Measurements from ENCODE around the gene PROSER2.

The PROSER2 gene

DNA sequence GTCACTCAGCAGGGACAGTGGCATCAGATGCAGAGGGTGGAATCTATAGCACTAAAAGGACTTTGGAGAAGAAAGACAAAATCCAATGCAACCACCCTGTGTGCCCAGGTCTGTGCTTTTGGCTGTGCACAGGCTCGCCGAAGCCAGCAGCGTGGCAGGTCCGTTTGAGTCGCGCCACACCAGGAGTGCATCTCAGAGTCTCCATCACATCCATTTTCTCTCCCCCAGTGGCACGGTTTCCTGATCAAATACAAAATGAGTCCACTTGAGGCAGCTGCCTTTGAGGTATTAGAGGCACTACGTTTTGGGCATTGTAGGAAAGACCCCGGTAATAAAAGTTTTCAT lies 23.4 kb upstream of the PROSER2 start:
- no peak for DNase-seq (ENCODE audit: low read depth in 1 of 2, low spot score in 1 of 2)

DNA sequence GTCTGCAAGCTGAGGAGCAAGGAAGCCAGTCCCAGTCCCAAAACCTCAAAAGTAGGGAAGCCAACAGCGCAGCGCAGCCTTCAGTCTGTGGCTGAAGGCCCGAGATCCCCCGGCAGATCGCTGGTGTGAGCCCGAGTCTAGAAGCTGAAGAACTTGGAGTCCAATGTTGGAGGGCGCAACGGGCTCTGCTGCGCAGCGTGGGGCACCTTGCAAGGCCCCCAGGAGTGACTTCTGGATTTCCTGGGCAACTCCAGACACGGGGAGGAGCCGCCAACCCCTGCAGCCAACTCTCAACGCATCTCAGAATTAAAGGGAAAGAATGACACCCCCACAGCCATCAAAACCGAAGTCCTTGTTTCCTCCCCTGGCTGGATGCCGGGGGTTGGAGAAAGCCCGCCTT lies 18.8 kb upstream of the PROSER2 start:
- no peak for DNase-seq (ENCODE audit: low read depth in 1 of 2, low spot score in 1 of 2)

DNA sequence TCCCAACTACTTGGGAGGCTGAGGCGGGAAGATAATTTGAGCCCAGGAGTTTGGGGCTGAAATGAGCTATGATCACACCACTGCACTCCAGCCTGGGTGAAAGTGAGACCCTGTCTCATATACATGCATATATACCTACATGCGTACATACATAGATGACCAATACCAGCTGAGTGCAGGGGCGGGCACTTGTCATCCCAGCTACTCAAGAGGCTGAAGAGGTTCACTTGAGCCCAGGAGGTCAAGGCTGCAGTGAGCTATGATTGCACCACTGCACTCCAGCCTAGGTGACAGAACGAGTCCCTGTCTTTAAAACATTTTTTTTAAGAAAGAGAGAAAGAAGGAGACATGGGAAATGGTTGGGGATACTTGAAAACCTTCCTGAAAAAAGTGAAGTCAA lies 17.4 kb upstream of the PROSER2 start:
- DNase-seq (ENCODE audit: low read depth in 1 of 2, low spot score in 1 of 2) = no peak

DNA sequence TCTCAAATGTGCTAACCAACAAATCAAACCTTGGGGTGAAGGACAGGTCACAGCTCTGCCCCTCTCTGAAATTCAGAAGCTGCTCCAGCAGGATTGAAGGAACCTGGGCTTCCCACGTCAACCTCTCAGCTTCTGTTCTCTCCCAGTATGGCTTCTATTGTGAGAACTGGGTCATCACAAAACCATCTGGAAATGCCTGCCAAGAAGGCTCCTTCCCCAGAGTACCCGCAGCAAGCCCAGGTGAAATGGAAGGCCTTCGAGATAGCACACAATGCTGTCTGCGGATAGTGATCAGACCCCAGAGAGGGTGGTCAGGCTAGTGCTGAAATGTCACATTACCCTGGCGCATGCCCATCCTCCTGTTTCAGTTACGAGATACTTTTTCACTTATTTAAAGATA lies 16.4 kb upstream of the PROSER2 start:
- DNase-seq (ENCODE audit: low read depth in 1 of 2, low spot score in 1 of 2) = no peak

DNA sequence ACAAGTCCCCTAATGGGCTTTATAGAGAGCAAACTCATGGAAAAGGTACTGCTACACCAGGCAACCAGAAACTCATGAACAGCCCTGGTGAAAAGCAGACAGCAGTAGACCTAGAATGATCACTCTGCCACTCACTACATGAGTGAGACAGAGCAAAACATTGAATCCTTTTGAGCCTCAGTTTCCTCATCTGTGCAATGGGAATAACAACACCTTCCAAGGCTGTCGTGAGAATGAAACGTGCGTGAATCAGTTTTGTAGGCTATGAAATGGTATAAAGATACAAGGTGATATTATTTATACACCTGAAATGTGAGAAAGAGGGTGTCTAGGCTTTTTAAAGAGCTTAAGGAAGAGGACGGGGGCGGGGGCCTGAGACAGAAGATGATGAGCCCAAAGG lies 14.3 kb upstream of the PROSER2 start:
- DNase-seq (ENCODE audit: low read depth in 1 of 2, low spot score in 1 of 2) = no peak

DNA sequence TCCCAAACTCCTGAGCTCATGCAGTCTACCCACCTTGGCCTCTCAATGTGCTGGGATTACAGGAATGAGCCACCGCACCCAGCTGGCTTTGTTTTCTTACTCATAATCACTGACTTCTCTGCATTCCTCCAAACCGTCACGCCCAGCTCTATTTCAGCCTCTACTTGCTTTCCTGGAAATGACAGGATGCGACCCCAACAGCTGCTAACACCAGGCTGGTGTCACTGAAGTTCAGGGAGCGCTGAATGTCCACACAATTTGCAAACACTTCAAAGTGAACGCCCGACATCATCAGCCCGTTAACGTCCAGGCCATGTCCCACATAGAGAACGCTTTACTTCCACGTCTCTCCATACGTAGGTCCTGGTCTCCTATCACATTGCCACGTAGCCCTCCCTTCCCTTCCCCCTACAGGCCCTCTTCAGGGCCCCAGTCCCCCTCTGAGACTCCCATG lies 12.8 kb upstream of the PROSER2 start:
- DNase-seq (ENCODE audit: low read depth in 1 of 2, low spot score in 1 of 2) = no peak

DNA sequence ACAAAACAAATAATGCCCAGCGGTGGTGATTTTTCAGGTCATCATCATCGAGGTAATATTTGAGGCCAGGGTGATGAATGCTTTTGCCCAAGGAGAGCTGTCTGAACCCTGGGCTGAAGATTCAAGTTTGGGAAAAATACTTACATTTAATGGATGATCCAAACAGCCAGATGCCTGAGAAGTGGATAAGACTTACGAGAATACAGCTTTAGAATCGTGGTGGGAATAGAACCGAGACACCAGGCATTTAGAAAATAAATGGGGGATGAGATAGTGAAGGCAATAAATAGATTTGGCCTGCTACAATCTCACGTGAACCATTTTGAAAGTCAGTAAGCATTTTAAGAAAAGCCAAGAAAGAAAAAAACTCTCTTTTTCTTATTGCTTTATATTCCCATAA lies 12.2 kb upstream of the PROSER2 start:
- no peak for DNase-seq (ENCODE audit: low read depth in 1 of 2, low spot score in 1 of 2)

DNA sequence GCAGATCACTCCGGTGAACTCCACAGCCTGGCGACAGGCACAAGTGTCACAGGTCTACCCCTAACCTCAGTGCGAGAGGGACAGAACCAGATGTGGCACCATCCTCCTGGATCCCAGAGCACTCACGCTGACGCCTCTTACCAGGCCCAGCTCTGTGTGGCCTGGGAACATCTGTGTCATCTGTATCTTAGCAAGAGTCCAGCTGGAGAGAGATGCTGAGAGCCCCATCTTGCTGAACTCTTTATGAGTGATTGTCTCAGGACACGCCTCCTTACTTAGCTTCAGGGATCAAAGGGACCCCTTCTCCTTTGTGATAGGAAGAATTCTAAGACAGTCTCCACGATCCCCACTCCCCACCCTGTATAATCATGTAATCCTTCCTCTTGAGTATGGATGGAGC lies 10.0 kb upstream of the PROSER2 start:
- no peak for DNase-seq (ENCODE audit: low read depth in 1 of 2, low spot score in 1 of 2)

DNA sequence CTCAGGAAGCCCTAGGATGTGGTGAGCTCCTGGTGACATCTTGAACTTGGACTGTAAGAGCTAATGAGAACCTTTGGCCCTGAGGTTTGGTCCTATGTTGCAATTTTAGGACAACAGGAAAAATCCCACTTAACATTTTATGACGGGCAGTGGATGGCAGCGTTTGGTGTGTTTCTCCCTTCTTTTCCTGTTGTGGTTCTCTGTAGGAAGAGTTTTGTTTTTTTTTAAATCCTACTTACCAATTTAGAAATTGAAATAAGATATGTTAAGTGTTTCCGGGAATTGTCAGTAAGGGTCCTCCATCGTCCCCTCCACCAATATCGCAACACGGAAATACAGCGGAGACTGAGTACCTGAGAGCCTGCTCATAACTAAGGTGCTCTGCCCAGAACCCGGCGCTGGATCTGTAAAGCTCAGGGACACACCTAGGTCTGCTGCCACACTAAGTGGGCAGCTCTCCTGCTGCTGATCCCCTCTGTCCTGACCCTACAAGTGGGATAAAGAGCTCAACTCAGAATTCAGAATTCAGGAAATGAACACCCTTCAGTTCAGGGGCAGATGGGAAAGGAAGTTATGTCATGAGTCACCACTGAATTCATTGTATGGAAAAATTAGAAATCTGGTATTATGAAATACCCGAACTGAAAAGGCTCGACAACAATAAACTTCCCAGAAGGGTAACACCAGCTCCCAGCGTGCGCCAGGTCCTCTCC lies 9.1 kb upstream of the PROSER2 start:
- no peak for DNase-seq (ENCODE audit: low read depth in 1 of 2, low spot score in 1 of 2)

DNA sequence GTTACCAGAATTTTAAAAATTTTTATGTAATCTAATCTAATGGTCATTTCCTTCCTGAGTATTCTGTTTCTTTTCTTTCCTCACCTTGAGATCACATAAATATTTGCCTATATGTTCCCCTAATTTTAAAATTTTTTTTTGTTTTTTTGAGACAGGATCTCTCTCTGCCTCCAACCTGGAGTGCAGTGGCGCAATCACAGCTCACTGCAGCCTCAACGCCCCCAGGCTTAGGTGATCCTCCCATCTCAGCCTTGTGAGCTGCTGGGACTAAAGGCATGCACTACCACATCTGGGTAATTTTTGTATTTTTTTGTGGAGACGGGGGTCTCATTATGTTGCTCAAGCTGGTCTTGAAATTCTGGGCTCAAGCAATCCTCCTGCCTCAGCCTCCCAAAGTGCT lies 4.1 kb upstream of the PROSER2 start:
- no peak for DNase-seq (ENCODE audit: low read depth in 1 of 2, low spot score in 1 of 2)

DNA sequence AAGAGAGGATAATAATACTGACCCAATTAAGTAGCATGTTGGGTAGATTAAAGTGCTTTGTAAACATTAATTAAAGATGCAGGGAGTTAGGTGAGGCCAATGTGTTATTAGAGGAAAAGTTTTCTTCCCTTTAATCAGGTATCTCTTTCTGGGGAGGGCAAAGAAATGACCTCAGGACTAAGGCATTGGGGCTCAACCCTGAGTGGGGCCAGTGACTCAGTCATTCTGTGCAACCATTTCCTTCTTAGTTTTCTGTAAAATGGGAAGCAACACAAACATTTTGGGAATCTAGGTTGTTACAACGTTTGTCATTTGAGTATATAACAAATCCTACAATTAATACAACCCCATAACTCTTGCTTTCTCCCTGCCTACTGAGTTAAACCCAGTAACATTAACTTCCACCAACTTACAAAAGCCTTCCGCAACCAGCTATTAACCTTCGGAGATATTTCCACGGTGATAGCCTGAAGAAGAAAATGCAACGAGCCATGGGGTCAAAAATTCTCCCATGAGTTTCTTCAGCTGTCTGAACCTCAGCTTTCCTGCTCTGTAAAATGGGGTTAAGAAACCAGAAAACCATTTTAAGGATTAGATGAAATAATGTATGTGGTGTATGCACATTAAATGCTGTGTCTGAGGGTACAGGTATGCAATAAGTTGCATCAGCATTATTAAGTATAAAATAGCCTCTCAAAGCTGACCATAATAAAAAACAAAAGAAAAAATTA lies 965 bp upstream of the PROSER2 start:
- DNase-seq (ENCODE audit: low read depth in 1 of 2, low spot score in 1 of 2) = no peak

DNA sequence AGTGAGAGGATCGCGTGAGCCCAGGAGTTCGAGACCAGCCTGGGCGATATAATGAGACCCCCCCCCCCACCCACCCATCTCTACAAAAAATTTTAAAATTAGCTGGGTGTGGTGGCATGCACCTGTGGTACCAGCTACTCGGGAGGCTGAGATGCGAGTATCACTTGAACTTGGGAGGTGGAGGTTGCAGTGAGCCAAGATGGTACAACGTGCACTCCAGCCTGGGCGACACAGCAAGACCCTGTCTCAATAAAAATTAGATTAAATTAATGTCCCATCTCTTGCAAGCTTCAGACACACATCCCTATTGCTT lies 391 bp upstream of the PROSER2 start:
- DNase-seq (ENCODE audit: low read depth in 1 of 2, low spot score in 1 of 2) = no peak

DNA sequence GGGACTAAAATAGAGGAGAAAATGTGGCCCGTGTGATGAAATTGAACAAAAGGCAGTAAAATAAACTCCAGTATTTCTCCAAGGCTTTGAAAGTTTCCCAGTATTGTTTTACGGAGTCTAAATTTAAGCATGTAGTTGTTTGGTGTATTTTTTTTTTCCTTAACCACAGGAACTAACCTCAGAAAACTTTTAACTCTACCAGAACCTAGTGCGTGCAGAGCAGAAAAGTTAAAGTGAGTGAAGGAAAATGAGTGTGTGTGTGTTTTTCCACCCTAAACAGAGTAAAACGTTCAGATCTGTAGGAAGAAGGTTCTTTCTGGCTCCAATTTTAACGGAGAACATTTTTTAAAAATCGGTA lies 812 bp downstream of the PROSER2 start:
- no peak for DNase-seq (ENCODE audit: low read depth in 1 of 2, low spot score in 1 of 2)

DNA sequence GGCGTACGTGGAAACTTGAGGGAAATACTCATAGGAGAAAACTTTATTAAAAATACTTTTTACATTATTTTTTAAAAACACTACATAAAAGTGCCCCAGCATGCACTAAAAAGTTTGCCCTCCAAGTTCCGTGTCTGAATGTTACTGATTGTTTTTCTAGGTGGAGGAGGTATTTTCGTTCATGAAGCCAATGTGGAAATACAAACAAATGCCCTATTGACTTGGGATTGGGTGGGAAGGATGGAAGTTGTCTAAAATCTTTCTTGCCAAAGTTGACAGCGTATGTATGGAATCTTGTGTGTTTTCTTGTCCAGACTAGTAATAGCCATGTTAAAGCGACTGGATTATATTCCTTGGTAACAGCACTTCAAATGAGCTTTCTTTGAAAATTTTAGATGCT lies 1.2 kb downstream of the PROSER2 start:
- DNase-seq (ENCODE audit: low read depth in 1 of 2, low spot score in 1 of 2) = no peak

DNA sequence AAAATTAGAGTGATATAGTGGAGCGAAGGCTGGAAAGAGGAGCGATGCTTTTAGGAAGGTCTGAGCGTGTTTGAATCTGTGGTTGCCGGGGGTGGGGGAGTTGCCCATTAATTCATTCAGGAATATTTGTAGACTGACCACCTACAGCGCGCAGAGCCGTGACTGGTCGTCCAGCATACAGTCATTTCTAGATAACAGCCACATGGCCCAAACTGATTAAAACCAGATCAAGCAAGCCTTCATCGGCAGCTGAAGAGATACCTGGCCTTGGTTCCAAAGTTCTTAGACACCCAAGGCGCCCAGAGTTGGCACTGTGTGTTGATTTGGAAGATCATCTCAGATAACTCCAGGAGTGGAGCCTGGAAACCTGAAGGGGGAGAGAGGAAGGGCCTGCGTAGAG lies 1.7 kb downstream of the PROSER2 start:
- DNase-seq (ENCODE audit: low read depth in 1 of 2, low spot score in 1 of 2) = no peak

DNA sequence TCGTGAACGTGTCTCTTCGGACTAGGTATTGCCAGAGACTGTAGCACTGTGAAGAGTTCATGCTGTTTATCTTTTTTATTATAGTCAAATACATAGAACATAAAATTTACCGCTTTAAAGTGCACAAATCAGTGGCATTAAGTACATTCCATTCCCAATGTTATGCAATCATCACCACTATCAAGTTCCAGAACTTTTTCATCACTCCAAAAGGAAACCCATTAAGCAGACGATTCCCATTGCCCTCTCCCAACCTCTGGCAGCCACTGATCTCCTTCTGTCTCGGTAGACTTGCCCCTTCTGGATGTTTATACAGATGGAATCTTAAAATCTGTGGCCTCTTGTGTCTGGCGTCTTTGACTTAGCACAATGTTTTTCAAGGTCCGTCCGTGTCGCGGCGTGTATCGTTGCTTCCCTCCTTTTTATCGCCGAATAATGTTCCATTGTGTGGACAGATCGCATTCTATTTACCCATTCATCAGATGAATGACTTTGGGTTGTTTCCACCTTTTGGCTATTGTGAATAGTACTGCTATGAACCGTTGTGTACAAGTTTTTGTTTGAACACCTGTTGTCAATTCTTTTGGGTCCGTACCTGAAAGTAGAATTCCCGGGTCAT lies 2.7 kb downstream of the PROSER2 start:
- no peak for DNase-seq (ENCODE audit: low read depth in 1 of 2, low spot score in 1 of 2)

DNA sequence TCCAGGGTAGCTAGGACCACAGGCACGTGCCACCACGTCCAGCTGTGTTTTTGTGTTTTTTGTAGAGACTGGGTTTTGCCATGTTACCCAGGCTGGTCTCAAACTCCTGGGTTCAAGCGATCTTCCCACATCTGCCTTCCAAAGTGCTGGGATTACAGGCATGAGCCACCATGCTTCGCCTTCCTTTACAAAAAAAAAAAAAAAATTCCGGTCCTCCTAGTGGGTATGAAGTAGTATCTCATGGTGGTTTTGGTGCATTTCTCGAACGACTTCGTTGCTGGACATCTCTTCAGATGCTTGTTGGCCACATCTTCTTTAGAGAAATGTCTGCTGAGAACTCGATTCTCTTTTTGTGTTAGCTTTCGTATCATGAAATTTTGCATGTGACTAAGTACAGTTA lies 3.9 kb downstream of the PROSER2 start:
- no peak for DNase-seq (ENCODE audit: low read depth in 1 of 2, low spot score in 1 of 2)

DNA sequence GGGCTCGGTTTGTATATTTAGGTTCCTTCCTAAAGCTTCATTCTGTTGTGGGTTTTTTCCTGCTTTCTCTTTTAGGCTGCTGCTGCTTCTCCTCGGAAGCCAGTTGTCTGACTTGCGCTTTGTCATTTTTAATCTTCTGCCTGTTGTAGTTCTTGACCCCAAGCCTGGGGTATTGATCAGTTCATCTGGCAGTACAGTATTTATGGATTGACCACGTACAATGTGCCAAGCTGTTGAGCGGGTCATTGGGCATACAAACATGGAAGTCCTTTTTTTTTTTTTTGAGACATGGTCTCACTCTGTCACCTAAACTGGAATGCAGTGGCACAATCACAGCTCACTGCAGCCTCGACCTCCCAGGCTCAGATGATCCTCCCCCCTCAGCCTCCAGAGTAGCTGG lies 4.3 kb downstream of the PROSER2 start:
- DNase-seq (ENCODE audit: low read depth in 1 of 2, low spot score in 1 of 2) = no peak

DNA sequence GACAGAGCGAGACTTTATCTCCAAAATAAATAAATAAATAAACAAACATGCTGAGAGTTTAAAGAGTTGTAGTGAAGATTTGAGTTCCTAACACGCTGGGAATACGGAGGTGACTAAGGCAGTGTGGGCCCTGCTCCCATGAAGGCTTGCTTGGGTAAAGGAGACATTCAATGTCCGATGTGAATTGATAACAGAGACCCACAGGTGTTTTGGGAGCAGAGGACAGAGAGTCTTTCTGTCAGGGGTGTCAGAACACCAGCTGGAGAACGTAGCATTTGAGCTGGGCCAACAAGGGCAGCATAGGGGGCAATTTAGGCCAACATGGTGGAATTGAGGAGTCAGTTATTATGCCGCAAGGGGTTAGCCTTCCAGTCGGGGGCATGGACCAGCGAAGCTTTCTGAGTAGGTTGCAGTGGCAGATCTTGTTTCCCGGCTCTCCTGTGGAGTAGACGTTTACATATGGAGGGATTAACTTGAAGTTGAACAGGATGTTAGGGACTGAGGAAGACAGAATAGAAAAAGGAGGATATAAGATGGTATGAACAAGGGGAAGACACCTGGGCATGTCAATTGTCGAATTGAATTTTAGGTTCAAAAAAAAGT lies 5.6 kb downstream of the PROSER2 start:
- DNase-seq (ENCODE audit: low read depth in 1 of 2, low spot score in 1 of 2) = no peak

DNA sequence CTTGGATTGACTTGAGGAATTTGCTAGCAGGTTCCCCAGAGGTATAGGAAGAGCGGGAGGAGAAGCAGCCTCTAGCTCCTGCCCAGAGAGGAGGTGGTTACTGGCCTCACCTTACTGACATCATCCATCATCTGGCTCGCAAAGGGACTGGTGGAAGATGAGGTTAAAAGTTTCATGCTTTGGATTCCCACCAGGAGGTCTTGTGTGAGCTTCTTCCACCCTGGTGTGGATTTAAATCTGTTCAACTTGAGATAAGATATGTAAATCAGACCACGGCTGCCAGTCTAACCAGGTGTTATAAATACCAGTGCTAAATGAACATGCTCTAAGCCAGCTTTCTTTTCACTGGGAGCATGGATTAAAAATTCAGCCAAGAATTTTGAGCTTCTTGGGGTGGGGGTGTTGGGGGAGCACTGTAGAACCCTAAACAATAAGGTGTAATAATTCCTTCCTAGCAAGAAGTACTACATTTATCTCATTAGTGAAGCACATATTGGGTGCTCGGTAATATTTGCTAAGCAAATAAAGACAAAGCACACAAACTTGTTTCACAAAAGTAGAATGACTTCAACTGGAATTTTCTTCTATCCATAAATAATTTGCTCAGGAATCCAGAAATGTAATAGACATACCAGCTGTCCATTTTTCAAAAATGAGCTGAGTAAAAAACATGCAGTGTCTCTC lies 7.8 kb downstream of the PROSER2 start:
- no peak for DNase-seq (ENCODE audit: low read depth in 1 of 2, low spot score in 1 of 2)

DNA sequence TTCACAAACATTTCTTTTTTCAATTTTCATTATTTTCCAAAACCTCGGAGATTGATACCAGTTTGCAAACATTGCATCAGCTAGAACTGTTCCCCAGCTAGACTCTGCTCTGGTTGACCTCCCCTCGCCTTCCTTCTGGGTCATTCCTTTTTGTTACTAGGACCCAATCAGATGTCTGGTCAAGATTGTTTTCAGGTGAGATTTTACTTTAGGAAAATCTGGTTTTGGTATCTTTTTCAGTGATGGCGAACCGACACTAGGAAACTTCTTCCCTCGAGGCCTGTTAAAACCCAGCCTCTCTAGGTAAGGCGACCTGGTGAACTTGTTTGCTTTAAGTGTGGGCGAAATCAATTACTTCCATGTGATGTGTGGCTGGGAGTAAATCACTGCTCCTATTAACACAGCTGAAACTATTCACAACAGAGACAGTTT lies 8.4 kb downstream of the PROSER2 start:
- no peak for DNase-seq (ENCODE audit: low read depth in 1 of 2, low spot score in 1 of 2)

DNA sequence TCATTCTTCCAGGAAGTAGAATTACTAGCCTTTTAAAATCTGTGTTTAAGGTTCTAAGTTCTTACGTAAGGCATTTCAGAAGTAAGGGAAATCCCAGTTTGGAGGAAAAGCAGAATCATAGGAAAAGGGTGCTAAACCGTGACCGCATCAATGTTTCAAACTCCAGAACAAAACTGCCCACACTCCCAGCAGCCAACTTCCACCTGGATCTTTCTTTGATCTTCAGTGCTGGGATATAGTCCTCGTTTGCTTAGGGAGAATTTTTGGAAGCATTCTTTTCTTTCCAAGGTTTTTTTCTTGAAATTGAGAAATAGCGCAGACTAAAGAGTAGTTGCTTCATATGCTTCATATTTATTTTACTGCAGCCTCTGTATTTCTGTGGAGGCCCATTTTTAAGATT lies 8.9 kb downstream of the PROSER2 start:
- no peak for DNase-seq (ENCODE audit: low read depth in 1 of 2, low spot score in 1 of 2)
